HepG2 (cell line): ENCODE data around the gene HAP1. TPM values are rescaled to one million over a fixed set of nuclear protein-coding genes. Genes with fewer than 3 reads are reported as not detected.

Experiments
- MIER2 ChIP-seq: IDR thresholded peaks from 2 replicates; pipeline ENCODE4 v1.6.1; 2016; ENCODE audit warnings: missing biosample characterization, missing genetic modification reagents
- RARA ChIP-seq: IDR thresholded peaks from 2 replicates; pipeline ENCODE4 v1.6.1; 2016; ENCODE audit warnings: missing genetic modification reagents, missing compliant biosample characterization
- TCF12 ChIP-seq, 2 experiments: fragments of 450-650 bp in 1 of 2; sonication (generic) in 1 of 2; formaldehyde crosslinking in 1 of 2; IDR thresholded peaks; 2 replicates each; pipeline versions ENCODE4 v1.6.1 to v1.8.0; 2017 to 2022; ENCODE audit warnings: antibody characterized with exemption in 1 of 2, mild to moderate bottlenecking in 1 of 2, missing genetic modification reagents in 1 of 2, moderate library complexity in 1 of 2
- XBP1 ChIP-seq: sonication (generic); formaldehyde crosslinking; IDR thresholded peaks from 2 replicates; pipeline ENCODE4 v1.5.0; 2020; ENCODE audit warnings: missing genetic modification reagents
- ZNF441 ChIP-seq: sonication (generic); formaldehyde crosslinking; IDR thresholded peaks from 2 replicates; pipeline ENCODE4 v1.7.0; 2021; ENCODE audit warnings: missing genetic modification reagents, borderline replicate concordance
- ZNF563 ChIP-seq: sonication (generic); formaldehyde crosslinking; IDR thresholded peaks from 2 replicates; pipeline ENCODE4 v1.8.0; 2022; ENCODE audit warnings: mild to moderate bottlenecking, moderate library complexity, missing genetic modification reagents
- ZNF605 ChIP-seq: sonication (generic); formaldehyde crosslinking; IDR thresholded peaks from 2 replicates; pipeline ENCODE4 v1.8.0; 2022; ENCODE audit warnings: mild to moderate bottlenecking, missing genetic modification reagents
- ZNF83 ChIP-seq: sonication (generic); formaldehyde crosslinking; IDR thresholded peaks from 2 replicates; pipeline ENCODE4 v1.4.0; 2020; ENCODE audit warnings: missing genetic modification reagents, mild to moderate bottlenecking, borderline replicate concordance
- polyA plus RNA-seq, 8 experiments: library from polyadenylated mRNA; depleted of rRNA in 3 of 8; stranded (reverse) in 7 of 8; unstranded in 1 of 8; fragments of >200 nt; fragmentation: Illumina TruSeq in 4 of 8; extraction: Trizol in 4 of 8; gene quantifications; 2 replicates each; pipeline versions ENCODE4 v1.2.1 to v1.2.3, GENCODE V29; 2011 to 2016; ENCODE audit warnings: low read depth in 4 of 8, missing spikeins in 1 of 8, mixed read lengths in 1 of 8; ENCODE audit not compliant: insufficient read depth in 1 of 8
- total RNA-seq, 5 experiments: library from RNA; depleted of rRNA; stranded (reverse); fragments of >200 nt; fragmentation: Illumina TruSeq; extraction: Trizol; gene quantifications; 2 replicates each; pipeline ENCODE4 v1.2.3, GENCODE V29; 2016; ENCODE audit warnings: low read depth in 1 of 5
- TF ChIP-seq, protein P1 (sequence below): sonication (generic); formaldehyde crosslinking; IDR thresholded peaks from 2 replicates; pipeline ENCODE4 v1.4.0; 2020; ENCODE audit warnings: missing genetic modification reagents
- TF ChIP-seq, protein P2 (sequence below): IDR thresholded peaks from 2 replicates; pipeline ENCODE4 v1.6.1; 2016; ENCODE audit warnings: low read depth, control low read depth
- TF ChIP-seq, protein P3 (sequence below): sonication (generic); formaldehyde crosslinking; IDR thresholded peaks from 2 replicates; pipeline ENCODE4 v1.5.1; 2020; ENCODE audit warnings: mild to moderate bottlenecking, missing genetic modification reagents, moderate library complexity
- TF ChIP-seq, protein P4 (sequence below): sonication (generic); formaldehyde crosslinking; IDR thresholded peaks from 2 replicates; pipeline ENCODE4 v1.4.0; 2020; ENCODE audit warnings: missing genetic modification reagents
- TF ChIP-seq, protein P5 (sequence below): sonication (generic); formaldehyde crosslinking; IDR thresholded peaks from 2 replicates; pipeline ENCODE4 v1.8.1; 2022; ENCODE audit warnings: low read depth, mild to moderate bottlenecking, missing genetic modification reagents
- TF ChIP-seq, protein P6 (sequence below): IDR thresholded peaks from 2 replicates; pipeline ENCODE4 v1.6.1; 2016; ENCODE audit warnings: mild to moderate bottlenecking, missing biosample characterization, missing genetic modification reagents

HAP1 gene
- total and polyA plus RNA-seq, 2 of the 13 experiments (the other 11 are each of a cell fraction or from before 2014, with no cell fraction given), result 0.07 TPM

DNA sequence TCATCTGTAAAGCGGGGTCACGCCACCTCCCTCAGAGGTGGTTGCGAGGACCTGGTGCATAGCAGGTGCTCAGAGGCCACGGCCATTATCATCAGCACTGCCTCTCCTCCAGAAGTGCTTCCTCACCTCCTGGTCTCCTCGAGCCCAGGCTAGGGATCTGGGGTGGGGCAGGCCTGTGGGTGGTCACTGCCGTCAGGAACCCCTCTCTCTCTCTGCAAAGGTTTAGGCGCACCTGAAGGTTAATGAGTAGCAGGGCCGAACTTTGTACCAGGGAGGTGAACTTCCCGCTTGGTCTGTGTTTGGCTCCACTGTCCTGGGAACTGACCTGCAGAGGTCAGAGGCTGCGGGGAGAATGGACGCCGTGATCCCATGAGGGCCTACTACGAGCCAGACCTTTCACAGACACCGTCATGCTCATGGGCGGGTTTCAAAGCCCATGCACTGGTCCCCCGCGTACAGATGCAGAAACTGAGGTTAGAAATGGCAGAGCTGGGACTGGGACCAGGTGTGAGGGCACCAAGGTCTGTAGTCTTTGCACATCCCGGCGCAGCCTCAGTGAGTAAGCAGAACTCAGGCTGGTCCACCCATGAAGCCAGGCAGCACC lies 38.2 kb upstream of the HAP1 start (continued):
- TF ChIP-seq, protein P1, sequence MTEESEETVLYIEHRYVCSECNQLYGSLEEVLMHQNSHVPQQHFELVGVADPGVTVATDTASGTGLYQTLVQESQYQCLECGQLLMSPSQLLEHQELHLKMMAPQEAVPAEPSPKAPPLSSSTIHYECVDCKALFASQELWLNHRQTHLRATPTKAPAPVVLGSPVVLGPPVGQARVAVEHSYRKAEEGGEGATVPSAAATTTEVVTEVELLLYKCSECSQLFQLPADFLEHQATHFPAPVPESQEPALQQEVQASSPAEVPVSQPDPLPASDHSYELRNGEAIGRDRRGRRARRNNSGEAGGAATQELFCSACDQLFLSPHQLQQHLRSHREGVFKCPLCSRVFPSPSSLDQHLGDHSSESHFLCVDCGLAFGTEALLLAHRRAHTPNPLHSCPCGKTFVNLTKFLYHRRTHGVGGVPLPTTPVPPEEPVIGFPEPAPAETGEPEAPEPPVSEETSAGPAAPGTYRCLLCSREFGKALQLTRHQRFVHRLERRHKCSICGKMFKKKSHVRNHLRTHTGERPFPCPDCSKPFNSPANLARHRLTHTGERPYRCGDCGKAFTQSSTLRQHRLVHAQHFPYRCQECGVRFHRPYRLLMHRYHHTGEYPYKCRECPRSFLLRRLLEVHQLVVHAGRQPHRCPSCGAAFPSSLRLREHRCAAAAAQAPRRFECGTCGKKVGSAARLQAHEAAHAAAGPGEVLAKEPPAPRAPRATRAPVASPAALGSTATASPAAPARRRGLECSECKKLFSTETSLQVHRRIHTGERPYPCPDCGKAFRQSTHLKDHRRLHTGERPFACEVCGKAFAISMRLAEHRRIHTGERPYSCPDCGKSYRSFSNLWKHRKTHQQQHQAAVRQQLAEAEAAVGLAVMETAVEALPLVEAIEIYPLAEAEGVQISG, result peak; percentile 54; the same call in 1 of the 2 replicates
- TF ChIP-seq, protein P2, sequence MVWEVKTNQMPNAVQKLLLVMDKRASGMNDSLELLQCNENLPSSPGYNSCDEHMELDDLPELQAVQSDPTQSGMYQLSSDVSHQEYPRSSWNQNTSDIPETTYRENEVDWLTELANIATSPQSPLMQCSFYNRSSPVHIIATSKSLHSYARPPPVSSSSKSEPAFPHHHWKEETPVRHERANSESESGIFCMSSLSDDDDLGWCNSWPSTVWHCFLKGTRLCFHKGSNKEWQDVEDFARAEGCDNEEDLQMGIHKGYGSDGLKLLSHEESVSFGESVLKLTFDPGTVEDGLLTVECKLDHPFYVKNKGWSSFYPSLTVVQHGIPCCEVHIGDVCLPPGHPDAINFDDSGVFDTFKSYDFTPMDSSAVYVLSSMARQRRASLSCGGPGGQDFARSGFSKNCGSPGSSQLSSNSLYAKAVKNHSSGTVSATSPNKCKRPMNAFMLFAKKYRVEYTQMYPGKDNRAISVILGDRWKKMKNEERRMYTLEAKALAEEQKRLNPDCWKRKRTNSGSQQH, result peak; percentile 43; the same call in 1 of the 2 replicates
- TF ChIP-seq MIER2 (CRISPR knock-in tag) (no peak), ZNF605 (CRISPR knock-in tag) (peak; percentile 89), TCF12 (IDR thresholded peaks at IDR 0.05) (no peak), TCF12 (CRISPR knock-in tag; IDR thresholded peaks at IDR 0.05) (0 out of 2 replicates have a peak, but pooled peaks have one; percentile 41), ZNF441 (CRISPR knock-in tag) (0 out of 2 replicates have a peak, but pooled peaks have one; percentile 36), ZNF563 (CRISPR knock-in tag) (peak; percentile 83), ZNF83 (peak; percentile 19; the same call in 1 of the 2 replicates), XBP1 (CRISPR knock-in tag) (no peak), RARA (peak; percentile 87)
- TF ChIP-seq, protein P3, sequence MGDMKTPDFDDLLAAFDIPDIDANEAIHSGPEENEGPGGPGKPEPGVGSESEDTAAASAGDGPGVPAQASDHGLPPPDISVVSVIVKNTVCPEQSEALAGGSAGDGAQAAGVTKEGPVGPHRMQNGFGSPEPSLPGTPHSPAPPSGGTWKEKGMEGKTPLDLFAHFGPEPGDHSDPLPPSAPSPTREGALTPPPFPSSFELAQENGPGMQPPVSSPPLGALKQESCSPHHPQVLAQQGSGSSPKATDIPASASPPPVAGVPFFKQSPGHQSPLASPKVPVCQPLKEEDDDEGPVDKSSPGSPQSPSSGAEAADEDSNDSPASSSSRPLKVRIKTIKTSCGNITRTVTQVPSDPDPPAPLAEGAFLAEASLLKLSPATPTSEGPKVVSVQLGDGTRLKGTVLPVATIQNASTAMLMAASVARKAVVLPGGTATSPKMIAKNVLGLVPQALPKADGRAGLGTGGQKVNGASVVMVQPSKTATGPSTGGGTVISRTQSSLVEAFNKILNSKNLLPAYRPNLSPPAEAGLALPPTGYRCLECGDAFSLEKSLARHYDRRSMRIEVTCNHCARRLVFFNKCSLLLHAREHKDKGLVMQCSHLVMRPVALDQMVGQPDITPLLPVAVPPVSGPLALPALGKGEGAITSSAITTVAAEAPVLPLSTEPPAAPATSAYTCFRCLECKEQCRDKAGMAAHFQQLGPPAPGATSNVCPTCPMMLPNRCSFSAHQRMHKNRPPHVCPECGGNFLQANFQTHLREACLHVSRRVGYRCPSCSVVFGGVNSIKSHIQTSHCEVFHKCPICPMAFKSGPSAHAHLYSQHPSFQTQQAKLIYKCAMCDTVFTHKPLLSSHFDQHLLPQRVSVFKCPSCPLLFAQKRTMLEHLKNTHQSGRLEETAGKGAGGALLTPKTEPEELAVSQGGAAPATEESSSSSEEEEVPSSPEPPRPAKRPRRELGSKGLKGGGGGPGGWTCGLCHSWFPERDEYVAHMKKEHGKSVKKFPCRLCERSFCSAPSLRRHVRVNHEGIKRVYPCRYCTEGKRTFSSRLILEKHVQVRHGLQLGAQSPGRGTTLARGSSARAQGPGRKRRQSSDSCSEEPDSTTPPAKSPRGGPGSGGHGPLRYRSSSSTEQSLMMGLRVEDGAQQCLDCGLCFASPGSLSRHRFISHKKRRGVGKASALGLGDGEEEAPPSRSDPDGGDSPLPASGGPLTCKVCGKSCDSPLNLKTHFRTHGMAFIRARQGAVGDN, result peak; percentile 96
- TF ChIP-seq, protein P4, sequence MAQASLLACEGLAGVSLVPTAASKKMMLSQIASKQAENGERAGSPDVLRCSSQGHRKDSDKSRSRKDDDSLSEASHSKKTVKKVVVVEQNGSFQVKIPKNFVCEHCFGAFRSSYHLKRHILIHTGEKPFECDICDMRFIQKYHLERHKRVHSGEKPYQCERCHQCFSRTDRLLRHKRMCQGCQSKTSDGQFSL (CRISPR knock-in tag), result no peak
- TF ChIP-seq, protein P5, sequence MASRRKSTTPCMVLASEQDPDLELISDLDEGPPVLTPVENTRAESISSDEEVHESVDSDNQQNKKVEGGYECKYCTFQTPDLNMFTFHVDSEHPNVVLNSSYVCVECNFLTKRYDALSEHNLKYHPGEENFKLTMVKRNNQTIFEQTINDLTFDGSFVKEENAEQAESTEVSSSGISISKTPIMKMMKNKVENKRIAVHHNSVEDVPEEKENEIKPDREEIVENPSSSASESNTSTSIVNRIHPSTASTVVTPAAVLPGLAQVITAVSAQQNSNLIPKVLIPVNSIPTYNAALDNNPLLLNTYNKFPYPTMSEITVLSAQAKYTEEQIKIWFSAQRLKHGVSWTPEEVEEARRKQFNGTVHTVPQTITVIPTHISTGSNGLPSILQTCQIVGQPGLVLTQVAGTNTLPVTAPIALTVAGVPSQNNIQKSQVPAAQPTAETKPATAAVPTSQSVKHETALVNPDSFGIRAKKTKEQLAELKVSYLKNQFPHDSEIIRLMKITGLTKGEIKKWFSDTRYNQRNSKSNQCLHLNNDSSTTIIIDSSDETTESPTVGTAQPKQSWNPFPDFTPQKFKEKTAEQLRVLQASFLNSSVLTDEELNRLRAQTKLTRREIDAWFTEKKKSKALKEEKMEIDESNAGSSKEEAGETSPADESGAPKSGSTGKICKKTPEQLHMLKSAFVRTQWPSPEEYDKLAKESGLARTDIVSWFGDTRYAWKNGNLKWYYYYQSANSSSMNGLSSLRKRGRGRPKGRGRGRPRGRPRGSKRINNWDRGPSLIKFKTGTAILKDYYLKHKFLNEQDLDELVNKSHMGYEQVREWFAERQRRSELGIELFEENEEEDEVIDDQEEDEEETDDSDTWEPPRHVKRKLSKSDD, result peak; percentile 89; the same call in 1 of the 2 replicates
- TF ChIP-seq, protein P6, sequence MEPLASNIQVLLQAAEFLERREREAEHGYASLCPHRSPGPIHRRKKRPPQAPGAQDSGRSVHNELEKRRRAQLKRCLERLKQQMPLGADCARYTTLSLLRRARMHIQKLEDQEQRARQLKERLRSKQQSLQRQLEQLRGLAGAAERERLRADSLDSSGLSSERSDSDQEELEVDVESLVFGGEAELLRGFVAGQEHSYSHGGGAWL (CRISPR knock-in tag), result no peak
